HepG2 (cell line): ENCODE measurements around the gene ECEL1. TPM values are rescaled to one million over a fixed set of nuclear protein-coding genes. Genes with fewer than 3 reads are reported as not detected.
"Not testable (repeated sequence)": the region's sequence is repeated elsewhere in the genome, so short reads cannot be mapped to it uniquely, and the experiment has no call there.

Experiments used
- ATAC-seq: fragments of 200-7000 bp; cut with Tn5 transposase; 3 replicates; pipeline ENCODE4 v1.9.1; 2020; ENCODE audit warnings: mild to moderate bottlenecking, moderate library complexity
- BruUV-seq: library from RNA; stranded (reverse); fragments of 400-500 nt; replicated peaks from 2 replicates; lab custom pipeline; 2021; lab: Mats Ljungman, UMichigan
- CTCF ChIA-PET: fragments of 300-600 bp; formaldehyde crosslinking; extraction: SDS; loops from one replicate; lab custom pipeline; 2021; ENCODE audit warnings: low total read pairs, inconsistent platforms, low intra/inter-chr PET ratio; lab: Yijun Ruan, JAX
- POLR2A ChIA-PET: fragments of 350-600 bp; sonication (Branson Sonifier 250); formaldehyde crosslinking; loops from one replicate; lab custom pipeline; 2020; ENCODE audit warnings: antibody characterized with exemption, inconsistent platforms; lab: Yijun Ruan, JAX
- DNase-seq: peaks from one replicate; pipeline ENCODE4 v3.0.0-alpha.2; 2015; ENCODE audit warnings: low spot score
- FAIRE-seq: peaks from 3 replicates; lab custom pipeline; 2011; peaks lifted over from hg19 to GRCh38; lab: Jason Lieb, UNC
- H2AFZ ChIP-seq: one replicate; pipeline ENCODE4 v1.6.1; 2011; ENCODE audit warnings: low read length, inconsistent platforms
- H3K27ac ChIP-seq: fragments of 300-600 bp; 3 replicates; pipeline ENCODE4 v1.8.0; 2011; ENCODE audit warnings: mixed run types, mild to moderate bottlenecking, mixed read lengths, low read length, inconsistent platforms; ENCODE audit not compliant: insufficient read depth; ENCODE audit errors: extremely low read length
- H3K27me3 ChIP-seq, 2 experiments: fragments of 200-600 bp in 1 of 2; 2 replicates in 1 of 2; 3 replicates in 1 of 2; pipeline versions ENCODE4 v1.6.0 to v1.8.0; 2011; ENCODE audit warnings: low read length in 2 of 2, mild to moderate bottlenecking in 2 of 2, moderate library complexity in 2 of 2, inconsistent platforms in 1 of 2; ENCODE audit not compliant: insufficient read depth in 2 of 2, control insufficient read depth in 1 of 2
- H3K36me3 ChIP-seq, 2 experiments: fragments of 200-600 bp in 1 of 2; replicated peaks in 1 of 2; 2 replicates in 1 of 2; 3 replicates in 1 of 2; pipeline versions ENCODE4 v1.5.1 to v1.8.0; 2011; ENCODE audit warnings: low read length in 2 of 2, inconsistent platforms in 1 of 2; ENCODE audit not compliant: insufficient read depth in 2 of 2, control insufficient read depth in 1 of 2
- H3K4me1 ChIP-seq: 2 replicates; pipeline ENCODE4 v1.5.1; 2012; ENCODE audit warnings: low read length, inconsistent platforms; ENCODE audit not compliant: insufficient read depth
- H3K4me2 ChIP-seq: 2 replicates; pipeline ENCODE4 v1.6.0; 2011; ENCODE audit warnings: low read depth, low read length, inconsistent platforms
- H3K4me3 ChIP-seq, 3 experiments: fragments of 200-600 bp in 1 of 3; sonication (generic), shearing (Covaris generic) in 1 of 3; replicated peaks in 1 of 3; 2 replicates each; pipeline ENCODE4 v1.5.1; 2011 to 2016; ENCODE audit warnings: low read length in 3 of 3, inconsistent platforms in 2 of 3, low read depth in 2 of 3, mild to moderate bottlenecking in 2 of 3, control low read depth in 1 of 3, mixed read lengths in 1 of 3; ENCODE audit not compliant: insufficient read depth in 1 of 3
- H3K79me2 ChIP-seq: one replicate; pipeline ENCODE4 v1.6.1; 2011; ENCODE audit warnings: low read length, inconsistent platforms; ENCODE audit not compliant: insufficient read depth
- H3K9ac ChIP-seq: 2 replicates; pipeline ENCODE4 v1.6.0; 2011; ENCODE audit warnings: mild to moderate bottlenecking, low read depth, low read length, inconsistent platforms; ENCODE audit not compliant: insufficient read depth
- H3K9me3 ChIP-seq: 2 replicates; pipeline ENCODE4 v1.5.1; 2012; ENCODE audit warnings: mild to moderate bottlenecking, low read length
- H4K20me1 ChIP-seq: 2 replicates; pipeline ENCODE4 v1.6.0; 2011; ENCODE audit warnings: inconsistent platforms, mild to moderate bottlenecking, low read length, moderate library complexity; ENCODE audit not compliant: insufficient read depth
- ZNF460 ChIP-seq: sonication (generic); formaldehyde crosslinking; IDR thresholded peaks from 2 replicates; pipeline ENCODE4 v1.5.1; 2020; ENCODE audit warnings: missing genetic modification reagents, mild to moderate bottlenecking, borderline replicate concordance
- WGBS: methylation state at CpG from one replicate; pipeline ENCODE4 v1.1.6; 2017; ENCODE audit warnings: low lambda C conversion rate; 5-methylcytosine and 5-hydroxymethylcytosine counted together
- in situ Hi-C: cut with HindIII; loops from 2 replicates; pipeline ENCODE4 v1.10.0; 2017; ENCODE audit warnings: low pct_unique_long_range_greater_than_20kb; ENCODE audit not compliant: extremely low pct_ligation_motif_present
- intact Hi-C: fragments of 100-400 bp; cut with micrococcal nuclease; formaldehyde crosslinking; loops from one replicate; pipeline ENCODE4 v1.10.0; 2022; ENCODE audit not compliant: unreplicated experiment
- polyA plus RNA-seq, 8 experiments: library from polyadenylated mRNA; depleted of rRNA in 3 of 8; stranded (reverse) in 7 of 8; unstranded in 1 of 8; fragments of >200 nt; fragmentation: Illumina TruSeq in 4 of 8; extraction: Trizol in 4 of 8; gene quantifications; 2 replicates each; pipeline versions ENCODE4 v1.2.1 to v1.2.3, GENCODE V29; 2011 to 2016; ENCODE audit warnings: low read depth in 4 of 8, missing spikeins in 1 of 8, mixed read lengths in 1 of 8; ENCODE audit not compliant: insufficient read depth in 1 of 8
- total RNA-seq, 5 experiments: library from RNA; depleted of rRNA; stranded (reverse); fragments of >200 nt; fragmentation: Illumina TruSeq; extraction: Trizol; gene quantifications; 2 replicates each; pipeline ENCODE4 v1.2.3, GENCODE V29; 2016; ENCODE audit warnings: low read depth in 1 of 5
- TF ChIP-seq, protein P1 (sequence below): fragments of 450-650 bp; IDR thresholded peaks from 2 replicates; pipeline ENCODE4 v1.6.1; 2016
- TF ChIP-seq, protein P2 (sequence below): sonication (generic); formaldehyde crosslinking; IDR thresholded peaks from 2 replicates; pipeline ENCODE4 v1.4.0; 2020; ENCODE audit warnings: missing genetic modification reagents

ECEL1 gene
- total and polyA plus RNA-seq, 2 of the 13 experiments (the other 11 are each of a cell fraction or from before 2014, with no cell fraction given): not detected

DNA sequence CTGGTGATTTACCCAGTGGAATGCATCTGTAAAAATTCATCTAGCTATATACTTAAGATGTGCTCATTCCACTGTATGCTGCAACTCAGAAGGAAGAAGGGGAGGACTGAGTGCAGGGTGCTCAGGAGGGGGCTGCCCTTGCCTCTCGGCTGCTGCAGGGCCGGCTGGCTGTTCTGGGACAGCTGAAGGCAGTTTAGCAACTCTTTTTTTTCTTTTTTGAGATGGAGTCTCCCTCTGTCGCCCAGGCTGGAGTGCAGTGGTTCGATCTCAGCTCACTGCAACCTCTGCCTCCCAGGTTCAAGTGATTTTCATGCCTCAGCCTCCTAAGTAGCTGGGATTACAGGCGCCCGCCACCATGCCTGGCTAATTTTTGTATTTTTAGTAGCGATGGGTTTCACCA is 45.2 kb upstream of the ECEL1 start:
- H3K4me1 ChIP-seq, H3K4me2 ChIP-seq, H3K27ac ChIP-seq, DNase-seq, intact Hi-C loops, H3K36me3 ChIP-seq, H3K9ac ChIP-seq, in situ Hi-C loops, POLR2A ChIA-PET, ATAC-seq, H2AFZ ChIP-seq, H3K4me3 ChIP-seq, BruUV-seq, CTCF ChIA-PET, FAIRE-seq, H3K9me3 ChIP-seq, H3K79me2 ChIP-seq, H4K20me1 ChIP-seq: not testable (repeated sequence)
- peaks cover 15 to 57% of the 10 kb centered on the region in 2 experiments; a peak in 4 of 5 replicates for H3K27me3 ChIP-seq
- 39% methylated on average over 7 of the region's 7 CpGs for WGBS

DNA sequence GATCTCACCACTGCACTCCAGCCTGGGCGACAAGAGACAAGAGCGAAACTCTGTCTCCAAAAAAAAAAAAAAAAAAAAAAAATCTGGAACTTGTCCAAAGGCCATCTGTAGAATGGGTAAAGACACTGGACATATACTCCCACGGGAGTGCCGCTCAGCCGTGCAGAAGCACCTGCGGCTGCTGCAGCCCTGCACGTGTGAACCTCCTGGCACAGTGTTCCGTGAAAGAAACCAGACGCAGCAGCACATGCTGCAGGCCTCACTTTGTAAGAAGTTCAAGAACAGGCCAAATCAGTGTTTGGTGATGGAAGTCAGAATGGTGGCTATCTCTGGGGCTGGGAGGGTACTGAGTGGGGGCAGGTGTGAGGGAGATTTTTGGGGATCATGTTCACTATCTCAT is 44.8 kb upstream of the ECEL1 start:
- H3K9me3 ChIP-seq: peaks cover 7% of the 10 kb centered on the region
- WGBS: 50% methylated on average over 9 of the region's 9 CpGs
- ChIA-PET CTCF (no interaction called here), POLR2A (no interaction called here)
- no peak overlapping the region for H3K4me3 ChIP-seq
- H3K27me3 ChIP-seq: peaks cover 15 to 61% of the 10 kb centered on the region in 2 experiments; a peak in 4 of 5 replicates
- H3K4me2 ChIP-seq: no peak overlapping the region
- no peaks in the 10 kb centered on the region for H3K79me2 ChIP-seq
- H3K4me1 ChIP-seq: peaks cover 11% of the 10 kb centered on the region; the same call in 1 of the 2 replicates
- no peak for TF ChIP-seq ZNF460 (CRISPR knock-in tag)
- TF ChIP-seq, protein P1, sequence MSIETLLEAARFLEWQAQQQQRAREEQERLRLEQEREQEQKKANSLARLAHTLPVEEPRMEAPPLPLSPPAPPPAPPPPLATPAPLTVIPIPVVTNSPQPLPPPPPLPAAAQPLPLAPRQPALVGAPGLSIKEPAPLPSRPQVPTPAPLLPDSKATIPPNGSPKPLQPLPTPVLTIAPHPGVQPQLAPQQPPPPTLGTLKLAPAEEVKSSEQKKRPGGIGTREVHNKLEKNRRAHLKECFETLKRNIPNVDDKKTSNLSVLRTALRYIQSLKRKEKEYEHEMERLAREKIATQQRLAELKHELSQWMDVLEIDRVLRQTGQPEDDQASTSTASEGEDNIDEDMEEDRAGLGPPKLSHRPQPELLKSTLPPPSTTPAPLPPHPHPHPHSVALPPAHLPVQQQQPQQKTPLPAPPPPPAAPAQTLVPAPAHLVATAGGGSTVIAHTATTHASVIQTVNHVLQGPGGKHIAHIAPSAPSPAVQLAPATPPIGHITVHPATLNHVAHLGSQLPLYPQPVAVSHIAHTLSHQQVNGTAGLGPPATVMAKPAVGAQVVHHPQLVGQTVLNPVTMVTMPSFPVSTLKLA: peak; percentile 75
- TF ChIP-seq, protein P2, sequence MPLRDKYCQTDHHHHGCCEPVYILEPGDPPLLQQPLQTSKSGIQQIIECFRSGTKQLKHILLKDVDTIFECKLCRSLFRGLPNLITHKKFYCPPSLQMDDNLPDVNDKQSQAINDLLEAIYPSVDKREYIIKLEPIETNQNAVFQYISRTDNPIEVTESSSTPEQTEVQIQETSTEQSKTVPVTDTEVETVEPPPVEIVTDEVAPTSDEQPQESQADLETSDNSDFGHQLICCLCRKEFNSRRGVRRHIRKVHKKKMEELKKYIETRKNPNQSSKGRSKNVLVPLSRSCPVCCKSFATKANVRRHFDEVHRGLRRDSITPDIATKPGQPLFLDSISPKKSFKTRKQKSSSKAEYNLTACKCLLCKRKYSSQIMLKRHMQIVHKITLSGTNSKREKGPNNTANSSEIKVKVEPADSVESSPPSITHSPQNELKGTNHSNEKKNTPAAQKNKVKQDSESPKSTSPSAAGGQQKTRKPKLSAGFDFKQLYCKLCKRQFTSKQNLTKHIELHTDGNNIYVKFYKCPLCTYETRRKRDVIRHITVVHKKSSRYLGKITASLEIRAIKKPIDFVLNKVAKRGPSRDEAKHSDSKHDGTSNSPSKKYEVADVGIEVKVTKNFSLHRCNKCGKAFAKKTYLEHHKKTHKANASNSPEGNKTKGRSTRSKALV: no peak
- H4K20me1 ChIP-seq: no peaks in the 10 kb centered on the region
- no peak for FAIRE-seq
- no peak overlapping the region for H3K27ac ChIP-seq
- intact Hi-C loops (no loop called here), in situ Hi-C loops (no loop called here)
- no peak for DNase-seq
- no peaks in the 10 kb centered on the region for H3K36me3 ChIP-seq
- no peak overlapping the region for H3K9ac ChIP-seq
- no peak overlapping the region for H2AFZ ChIP-seq
- BruUV-seq: no TSS peak
- ATAC-seq: no peak
